SK-N-SH (cell line): Measurements from ENCODE around the gene PRADC1. TPM values are rescaled to one million over a fixed set of nuclear protein-coding genes. Genes with fewer than 3 reads are reported as not detected.

Experiments
- CTCF ChIA-PET: fragments of 300-600, 350-600 bp; formaldehyde crosslinking; extraction: SDS; loops from one replicate; lab custom pipeline; 2021; lab: Yijun Ruan, JAX
- POLR2A ChIA-PET: fragments of 350-600 bp; sonication (Branson Sonifier 250); formaldehyde crosslinking; extraction: SDS; loops from one replicate; lab custom pipeline; 2020; ENCODE audit warnings: antibody characterized with exemption, inconsistent platforms; lab: Yijun Ruan, JAX
- DNase-seq: peaks from one replicate; pipeline ENCODE4 v3.0.0; 2012
- H2AFZ ChIP-seq: fragments of 200-600 bp; sonication (generic); 2 replicates; pipeline ENCODE4 v1.8.1; 2016; ENCODE audit warnings: antibody characterized with exemption, mild to moderate bottlenecking, low read depth
- H3F3A ChIP-seq: fragments of 200-600 bp; sonication (generic); replicated peaks from 2 replicates; pipeline ENCODE3; 2016; ENCODE audit warnings: antibody characterized with exemption, mild to moderate bottlenecking; ENCODE audit not compliant: insufficient read depth
- H3K27ac ChIP-seq, 2 experiments: fragments of 200-500 bp in 1 of 2; fragments of 200-600 bp in 1 of 2; sonication (Bioruptor generic) in 1 of 2; sonication (generic), shearing (Covaris generic) in 1 of 2; 2 replicates each; pipeline versions ENCODE4 v1.5.1 to v1.6.1; 2014 to 2016; ENCODE audit warnings: low read depth in 2 of 2, inconsistent platforms in 1 of 2, low read length in 1 of 2, mild to moderate bottlenecking in 1 of 2, mixed read lengths in 1 of 2
- H3K27me3 ChIP-seq: fragments of 200-600 bp; sonication (generic), shearing (Covaris generic); 2 replicates; pipeline ENCODE4 v1.6.1; 2016; ENCODE audit warnings: mixed run types; ENCODE audit not compliant: insufficient read depth
- H3K36me3 ChIP-seq, 2 experiments: fragments of 200-500 bp in 1 of 2; fragments of 200-600 bp in 1 of 2; sonication (Bioruptor generic) in 1 of 2; sonication (generic) in 1 of 2; replicated peaks in 1 of 2; 2 replicates each; pipeline versions ENCODE3 to v1.5.1; 2014 to 2016; ENCODE audit warnings: low read length in 1 of 2, mild to moderate bottlenecking in 1 of 2; ENCODE audit not compliant: insufficient read depth in 2 of 2, control insufficient read depth in 1 of 2
- H3K4me1 ChIP-seq, 2 experiments: fragments of 200-500 bp in 1 of 2; fragments of 200-600 bp in 1 of 2; sonication (Bioruptor generic) in 1 of 2; sonication (generic), shearing (Covaris generic) in 1 of 2; 2 replicates each; pipeline versions ENCODE4 v1.5.1 to v1.6.1; 2014 to 2016; ENCODE audit warnings: low read depth in 1 of 2, low read length in 1 of 2, mixed run types in 1 of 2; ENCODE audit not compliant: insufficient read depth in 2 of 2, control insufficient read depth in 1 of 2
- H3K4me2 ChIP-seq: fragments of 200-600 bp; sonication (generic), shearing (Covaris generic); 2 replicates; pipeline ENCODE4 v1.6.1; 2017; ENCODE audit warnings: mixed run types
- H3K4me3 ChIP-seq, 2 experiments: fragments of 200-500 bp in 1 of 2; fragments of 200-600 bp in 1 of 2; sonication (Bioruptor generic) in 1 of 2; sonication (generic), shearing (Covaris generic) in 1 of 2; 2 replicates each; pipeline versions ENCODE4 v1.5.1 to v1.8.1; 2014 to 2016; ENCODE audit warnings: low read depth in 2 of 2, inconsistent platforms in 1 of 2, low read length in 1 of 2, mild to moderate bottlenecking in 1 of 2, mixed read lengths in 1 of 2, moderate library complexity in 1 of 2
- H3K79me2 ChIP-seq: fragments of 200-600 bp; sonication (generic); 2 replicates; pipeline ENCODE4 v1.8.1; 2017; ENCODE audit warnings: mild to moderate bottlenecking; ENCODE audit not compliant: insufficient read depth
- H3K9ac ChIP-seq: fragments of 200-600 bp; sonication (generic); 2 replicates; pipeline ENCODE4 v1.6.1; 2017; ENCODE audit warnings: mixed run types
- H3K9me2 ChIP-seq: fragments of 200-600 bp; sonication (generic); 2 replicates; pipeline ENCODE4 v1.6.1; 2017; ENCODE audit warnings: mixed run types
- H3K9me3 ChIP-seq: fragments of 200-600 bp; sonication (generic); 2 replicates; pipeline ENCODE4 v1.6.1; 2017; ENCODE audit warnings: mixed run types, mild to moderate bottlenecking, moderate library complexity
- H4K20me1 ChIP-seq: fragments of 200-600 bp; sonication (generic); 2 replicates; pipeline ENCODE4 v1.6.1; 2017; ENCODE audit warnings: mild to moderate bottlenecking, mixed run types; ENCODE audit not compliant: insufficient read depth
- ELF1 ChIP-seq: IDR thresholded peaks from 2 replicates; pipeline ENCODE4 v1.4.0; 2012
- EP300 ChIP-seq, 2 experiments: IDR thresholded peaks; 2 replicates each; pipeline versions ENCODE4 v1.4.0 to v1.6.1; 2012; ENCODE audit warnings: borderline replicate concordance in 1 of 2, low read depth in 1 of 2, low read length in 1 of 2
- EZH2phosphoT487 ChIP-seq: fragments of 200-600 bp; sonication (generic); IDR thresholded peaks from 2 replicates; pipeline ENCODE4 v1.6.1; 2017; ENCODE audit warnings: low read depth, mixed run types, mild to moderate bottlenecking, antibody characterized with exemption, moderate library complexity, borderline replicate concordance
- FOXJ3 ChIP-seq: sonication (generic); formaldehyde crosslinking; IDR thresholded peaks from 2 replicates; pipeline ENCODE4 v1.5.1; 2020; ENCODE audit warnings: mild to moderate bottlenecking, missing genetic modification reagents
- MXI1 ChIP-seq: IDR thresholded peaks from 2 replicates; pipeline ENCODE4 v1.6.1; 2012; ENCODE audit warnings: mild to moderate bottlenecking, low read depth, low read length, improper control_type of control experiment
- NFIC ChIP-seq: IDR thresholded peaks from 2 replicates; pipeline ENCODE4 v1.4.0; 2012; ENCODE audit warnings: borderline replicate concordance
- RAD21 ChIP-seq: IDR thresholded peaks from 2 replicates; pipeline ENCODE4 v1.6.1; 2012; ENCODE audit warnings: mild to moderate bottlenecking, low read length
- RCOR1 ChIP-seq: fragments of 150-350 bp; IDR thresholded peaks from 2 replicates; pipeline ENCODE4 v1.6.1; 2017; ENCODE audit warnings: antibody characterized with exemption, low read length
- TAF1 ChIP-seq: IDR thresholded peaks from 2 replicates; pipeline ENCODE4 v1.6.1; 2012; ENCODE audit warnings: low read depth, mild to moderate bottlenecking, low read length, moderate library complexity, borderline replicate concordance
- YY1 ChIP-seq: IDR thresholded peaks from 2 replicates; pipeline ENCODE4 v1.4.0; 2012; ENCODE audit warnings: low read depth, mild to moderate bottlenecking
- WGBS: methylation state at CpG from one replicate; pipeline ENCODE4 v1.1.6; 2017; ENCODE audit warnings: low lambda C conversion rate; 5-methylcytosine and 5-hydroxymethylcytosine counted together
- polyA plus RNA-seq, 3 experiments: library from polyadenylated mRNA; depleted of rRNA; stranded (reverse); fragments of >200 nt; gene quantifications; 2 replicates each; pipeline ENCODE4 v1.2.3, GENCODE V29; 2012
- TF ChIP-seq, protein P1 (sequence below): IDR thresholded peaks from 2 replicates; pipeline ENCODE4 v1.4.0; 2012; ENCODE audit warnings: low read depth
- TF ChIP-seq, protein P2 (sequence below): fragments of 150-350 bp; IDR thresholded peaks from 2 replicates; pipeline ENCODE4 v1.6.1; 2016; ENCODE audit warnings: mild to moderate bottlenecking, low read depth, low read length

Gene PRADC1
- polyA plus RNA-seq, 1 of the 3 experiments (the other 2 are of a cell fraction) = 8.5 TPM

DNA sequence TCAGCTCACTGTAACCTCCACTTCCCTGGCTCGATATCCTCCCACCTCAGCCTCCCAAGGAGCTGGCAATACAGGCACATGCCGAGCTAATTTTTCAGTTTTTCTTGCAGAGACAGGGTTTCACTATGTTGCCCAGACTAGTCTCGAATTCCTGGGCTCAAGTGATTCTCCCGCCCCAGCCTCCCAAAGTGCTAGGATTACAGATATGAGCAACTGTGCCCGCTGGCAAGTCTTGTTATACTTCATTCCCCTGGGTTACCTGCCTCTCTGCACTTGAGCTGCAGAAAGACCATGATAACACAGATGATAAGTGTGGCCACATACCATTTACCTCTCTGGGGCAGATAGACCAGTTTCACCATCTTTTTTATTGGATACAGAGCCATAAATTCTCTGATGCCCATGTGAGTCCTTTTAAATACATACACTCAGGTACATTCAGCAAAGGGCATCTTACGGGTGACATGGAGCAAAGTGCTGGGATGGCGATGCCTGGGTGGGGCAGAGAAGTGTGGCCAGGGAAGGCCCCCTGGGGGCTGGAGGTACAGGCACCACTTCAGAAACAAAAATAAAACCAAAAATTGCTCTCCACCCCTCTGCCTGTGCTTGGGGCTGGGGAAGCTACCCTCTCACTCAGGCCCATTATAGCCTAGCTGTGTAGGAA, 21.4 kb upstream of the PRADC1 start:
- CTCF ChIA-PET = interaction anchor here (1.3 to 1.7 kb wide), 3 partner anchors 11 to 77 kb away, joined by 3 to 5 read pairs (median 3); no protein-coding TSS in a partner anchor
- DNase-seq = no peak
- TF ChIP-seq RAD21 = no peak
- no peak for TF ChIP-seq EZH2phosphoT487
- TF ChIP-seq TAF1 = no peak
- TF ChIP-seq, protein P1, sequence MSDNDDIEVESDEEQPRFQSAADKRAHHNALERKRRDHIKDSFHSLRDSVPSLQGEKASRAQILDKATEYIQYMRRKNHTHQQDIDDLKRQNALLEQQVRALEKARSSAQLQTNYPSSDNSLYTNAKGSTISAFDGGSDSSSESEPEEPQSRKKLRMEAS = no peak
- no peak for TF ChIP-seq ELF1
- TF ChIP-seq FOXJ3 (CRISPR knock-in tag) = no peak
- no peak for TF ChIP-seq YY1
- TF ChIP-seq EP300 (IDR thresholded peaks at IDR 0.05; ENCODE audit: borderline replicate concordance in 1 of 2, low read depth in 1 of 2, low read length in 1 of 2) = no peak
- TF ChIP-seq, protein P2, sequence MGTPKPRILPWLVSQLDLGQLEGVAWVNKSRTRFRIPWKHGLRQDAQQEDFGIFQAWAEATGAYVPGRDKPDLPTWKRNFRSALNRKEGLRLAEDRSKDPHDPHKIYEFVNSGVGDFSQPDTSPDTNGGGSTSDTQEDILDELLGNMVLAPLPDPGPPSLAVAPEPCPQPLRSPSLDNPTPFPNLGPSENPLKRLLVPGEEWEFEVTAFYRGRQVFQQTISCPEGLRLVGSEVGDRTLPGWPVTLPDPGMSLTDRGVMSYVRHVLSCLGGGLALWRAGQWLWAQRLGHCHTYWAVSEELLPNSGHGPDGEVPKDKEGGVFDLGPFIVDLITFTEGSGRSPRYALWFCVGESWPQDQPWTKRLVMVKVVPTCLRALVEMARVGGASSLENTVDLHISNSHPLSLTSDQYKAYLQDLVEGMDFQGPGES = no peak
- no peaks in the 10 kb centered on the region for H3K27me3 ChIP-seq
- H3K27ac ChIP-seq = no peak overlapping the region
- H3K4me1 ChIP-seq = peaks cover 0 to 3% of the 10 kb centered on the region in 2 experiments; a peak in 1 of 4 replicates
- no peaks in the 10 kb centered on the region for H3K79me2 ChIP-seq
- H3K9ac ChIP-seq = no peak overlapping the region
- no peaks in the 10 kb centered on the region for H3K9me2 ChIP-seq
- POLR2A ChIA-PET = interaction anchor here (1.9 kb wide), 1 partner anchor 10 kb away, joined by 6 read pairs; no protein-coding TSS in a partner anchor
- H3F3A ChIP-seq = no peaks in the 10 kb centered on the region
- 0 out of 2 replicates have a peak, but pooled peaks cover 3% of the 10 kb centered on the region for H4K20me1 ChIP-seq
- no peak overlapping the region for H3K4me3 ChIP-seq
- H3K4me2 ChIP-seq = no peak overlapping the region
- H3K9me3 ChIP-seq = no peaks in the 10 kb centered on the region
- H3K36me3 ChIP-seq = peaks cover 20 to 47% of the 10 kb centered on the region in 2 experiments
- 97% methylated on average over 6 of the region's 7 CpGs for WGBS
- H2AFZ ChIP-seq = no peak overlapping the region

- TF ChIP-seq MXI1 (no peak), RAD21 (no peak), NFIC (no peak), YY1 (no peak), RCOR1 (no peak)
- TF ChIP-seq, protein P1 = no peak
- TF ChIP-seq, protein P2 = no peak
- ChIA-PET POLR2A (no interaction called here), CTCF (interaction anchor here (1.6 to 1.7 kb wide), 2 partner anchors 11 to 77 kb away, joined by 3 to 5 read pairs; no protein-coding TSS in a partner anchor)
- Histone ChIP-seq H3K4me1 (peaks cover 0 to 3% of the 10 kb centered on the region in 2 experiments; a peak in 1 of 4 replicates), H2AFZ (no peak overlapping the region), H3K79me2 (no peaks in the 10 kb centered on the region), H3K27me3 (no peaks in the 10 kb centered on the region), H3K4me2 (no peak overlapping the region), H3K36me3 (peaks cover 25 to 53% of the 10 kb centered on the region in 2 experiments), H3K9me3 (no peaks in the 10 kb centered on the region), H3K27ac (no peak overlapping the region), H3K4me3 (no peak overlapping the region), H3K9ac (no peak overlapping the region), H3K9me2 (no peaks in the 10 kb centered on the region), H4K20me1 (0 out of 2 replicates have a peak, but pooled peaks cover 3% of the 10 kb centered on the region), H3F3A (no peaks in the 10 kb centered on the region)
- 100% methylated on average over 2 of the region's 3 CpGs for WGBS
- no peak for DNase-seq
Measured at GRCh38 chr2:73253901-73254300, 20.9 kb upstream of the PRADC1 start.
